HepG2 (cell line): ENCODE results near the gene PPM1H. TPM values are rescaled to one million over a fixed set of nuclear protein-coding genes. Genes with fewer than 3 reads are reported as not detected.

Experiments used
- ATAC-seq: fragments of 200-7000 bp; cut with Tn5 transposase; 3 replicates; pipeline ENCODE4 v1.9.1; 2020; ENCODE audit warnings: mild to moderate bottlenecking, moderate library complexity
- BruUV-seq: library from RNA; stranded (reverse); fragments of 400-500 nt; replicated peaks from 2 replicates; lab custom pipeline; 2021; lab: Mats Ljungman, UMichigan
- CTCF ChIA-PET: fragments of 300-600 bp; formaldehyde crosslinking; extraction: SDS; loops from one replicate; lab custom pipeline; 2021; ENCODE audit warnings: low total read pairs, inconsistent platforms, low intra/inter-chr PET ratio; lab: Yijun Ruan, JAX
- POLR2A ChIA-PET: fragments of 350-600 bp; sonication (Branson Sonifier 250); formaldehyde crosslinking; loops from one replicate; lab custom pipeline; 2020; ENCODE audit warnings: antibody characterized with exemption, inconsistent platforms; lab: Yijun Ruan, JAX
- DNase-seq: peaks from one replicate; pipeline ENCODE4 v3.0.0-alpha.2; 2015; ENCODE audit warnings: low spot score
- FAIRE-seq: peaks from 3 replicates; lab custom pipeline; 2011; peaks lifted over from hg19 to GRCh38; lab: Jason Lieb, UNC
- H2AFZ ChIP-seq: one replicate; pipeline ENCODE4 v1.6.1; 2011; ENCODE audit warnings: low read length, inconsistent platforms
- H3K27ac ChIP-seq: fragments of 300-600 bp; 3 replicates; pipeline ENCODE4 v1.8.0; 2011; ENCODE audit warnings: mixed run types, mild to moderate bottlenecking, mixed read lengths, low read length, inconsistent platforms; ENCODE audit not compliant: insufficient read depth; ENCODE audit errors: extremely low read length
- H3K27me3 ChIP-seq, 2 experiments: fragments of 200-600 bp in 1 of 2; 2 replicates in 1 of 2; 3 replicates in 1 of 2; pipeline versions ENCODE4 v1.6.0 to v1.8.0; 2011; ENCODE audit warnings: low read length in 2 of 2, mild to moderate bottlenecking in 2 of 2, moderate library complexity in 2 of 2, inconsistent platforms in 1 of 2; ENCODE audit not compliant: insufficient read depth in 2 of 2, control insufficient read depth in 1 of 2
- H3K36me3 ChIP-seq, 2 experiments: fragments of 200-600 bp in 1 of 2; replicated peaks in 1 of 2; 2 replicates in 1 of 2; 3 replicates in 1 of 2; pipeline versions ENCODE4 v1.5.1 to v1.8.0; 2011; ENCODE audit warnings: low read length in 2 of 2, inconsistent platforms in 1 of 2; ENCODE audit not compliant: insufficient read depth in 2 of 2, control insufficient read depth in 1 of 2
- H3K4me1 ChIP-seq: 2 replicates; pipeline ENCODE4 v1.5.1; 2012; ENCODE audit warnings: low read length, inconsistent platforms; ENCODE audit not compliant: insufficient read depth
- H3K4me2 ChIP-seq: 2 replicates; pipeline ENCODE4 v1.6.0; 2011; ENCODE audit warnings: low read depth, low read length, inconsistent platforms
- H3K4me3 ChIP-seq, 3 experiments: fragments of 200-600 bp in 1 of 3; sonication (generic), shearing (Covaris generic) in 1 of 3; replicated peaks in 1 of 3; 2 replicates each; pipeline ENCODE4 v1.5.1; 2011 to 2016; ENCODE audit warnings: low read length in 3 of 3, inconsistent platforms in 2 of 3, low read depth in 2 of 3, mild to moderate bottlenecking in 2 of 3, control low read depth in 1 of 3, mixed read lengths in 1 of 3; ENCODE audit not compliant: insufficient read depth in 1 of 3
- H3K79me2 ChIP-seq: one replicate; pipeline ENCODE4 v1.6.1; 2011; ENCODE audit warnings: low read length, inconsistent platforms; ENCODE audit not compliant: insufficient read depth
- H3K9ac ChIP-seq: 2 replicates; pipeline ENCODE4 v1.6.0; 2011; ENCODE audit warnings: mild to moderate bottlenecking, low read depth, low read length, inconsistent platforms; ENCODE audit not compliant: insufficient read depth
- H3K9me3 ChIP-seq: 2 replicates; pipeline ENCODE4 v1.5.1; 2012; ENCODE audit warnings: mild to moderate bottlenecking, low read length
- H4K20me1 ChIP-seq: 2 replicates; pipeline ENCODE4 v1.6.0; 2011; ENCODE audit warnings: inconsistent platforms, mild to moderate bottlenecking, low read length, moderate library complexity; ENCODE audit not compliant: insufficient read depth
- GTF2F1 ChIP-seq: fragments of 150-350 bp; IDR thresholded peaks from 2 replicates; pipeline ENCODE4 v1.6.1; 2014; ENCODE audit warnings: low read length
- HDAC6 ChIP-seq: fragments of 200-600 bp; sonication (generic); IDR thresholded peaks from 2 replicates; pipeline ENCODE4 v1.7.0; 2017; ENCODE audit warnings: mild to moderate bottlenecking, antibody characterized with exemption, low read length, low read depth
- HNF4A ChIP-seq: sonication (generic); formaldehyde crosslinking; IDR thresholded peaks from 2 replicates; pipeline ENCODE4 v1.4.0; 2020; ENCODE audit warnings: missing genetic modification reagents
- IRX3 ChIP-seq: sonication (generic); formaldehyde crosslinking; IDR thresholded peaks from 2 replicates; pipeline ENCODE4 v1.8.1; 2023; ENCODE audit warnings: mild to moderate bottlenecking, low read depth, missing genetic modification reagents, borderline replicate concordance
- MIER3 ChIP-seq: IDR thresholded peaks from 2 replicates; pipeline ENCODE4 v1.6.1; 2016; ENCODE audit warnings: missing compliant biosample characterization, borderline replicate concordance
- PRDM15 ChIP-seq: sonication (generic); formaldehyde crosslinking; IDR thresholded peaks from 2 replicates; pipeline ENCODE4 v1.4.0; 2020; ENCODE audit warnings: missing genetic modification reagents
- RFXAP ChIP-seq: sonication (generic); formaldehyde crosslinking; IDR thresholded peaks from 2 replicates; pipeline ENCODE4 v1.4.0; 2020; ENCODE audit warnings: missing genetic modification reagents, borderline replicate concordance
- SIX1 ChIP-seq: sonication (generic); formaldehyde crosslinking; IDR thresholded peaks from 2 replicates; pipeline ENCODE4 v1.4.0; 2020; ENCODE audit warnings: missing genetic modification reagents, borderline replicate concordance
- SOX5 ChIP-seq: IDR thresholded peaks from 2 replicates; pipeline ENCODE4 v1.6.1; 2016; ENCODE audit warnings: borderline replicate concordance
- TFDP1 ChIP-seq: IDR thresholded peaks from 2 replicates; pipeline ENCODE4 v1.6.1; 2016; ENCODE audit warnings: missing compliant biosample characterization, missing genetic modification reagents, borderline replicate concordance
- ZNF17 ChIP-seq: sonication (generic); formaldehyde crosslinking; IDR thresholded peaks from 2 replicates; pipeline ENCODE4 v1.5.0; 2020; ENCODE audit warnings: mild to moderate bottlenecking, missing genetic modification reagents
- ZNF253 ChIP-seq: sonication (generic); formaldehyde crosslinking; IDR thresholded peaks from 2 replicates; pipeline ENCODE4 v1.8.0; 2022; ENCODE audit warnings: mild to moderate bottlenecking, missing genetic modification reagents, borderline replicate concordance
- ZNF350 ChIP-seq: sonication (generic); formaldehyde crosslinking; IDR thresholded peaks from 2 replicates; pipeline ENCODE4 v1.4.0; 2020; ENCODE audit warnings: mild to moderate bottlenecking, low read depth, missing genetic modification reagents, borderline replicate concordance
- ZNF496 ChIP-seq: sonication (generic); formaldehyde crosslinking; IDR thresholded peaks from 2 replicates; pipeline ENCODE4 v1.8.1; 2023; ENCODE audit warnings: mild to moderate bottlenecking, moderate library complexity, missing genetic modification reagents; ENCODE audit not compliant: insufficient replicate concordance
- ZNF512B ChIP-seq: sonication (generic); formaldehyde crosslinking; IDR thresholded peaks from 2 replicates; pipeline ENCODE4 v1.5.1; 2020; ENCODE audit warnings: missing genetic modification reagents, mild to moderate bottlenecking, borderline replicate concordance
- ZNF543 ChIP-seq: sonication (generic); formaldehyde crosslinking; IDR thresholded peaks from 2 replicates; pipeline ENCODE4 v1.4.0; 2020; ENCODE audit warnings: mild to moderate bottlenecking, missing genetic modification reagents
- ZNF615 ChIP-seq: sonication (generic); formaldehyde crosslinking; IDR thresholded peaks from 2 replicates; pipeline ENCODE4 v1.5.0; 2020; ENCODE audit warnings: mild to moderate bottlenecking, missing genetic modification reagents, borderline replicate concordance
- WGBS: methylation state at CpG from one replicate; pipeline ENCODE4 v1.1.6; 2017; ENCODE audit warnings: low lambda C conversion rate; 5-methylcytosine and 5-hydroxymethylcytosine counted together
- in situ Hi-C: cut with HindIII; loops from 2 replicates; pipeline ENCODE4 v1.10.0; 2017; ENCODE audit warnings: low pct_unique_long_range_greater_than_20kb; ENCODE audit not compliant: extremely low pct_ligation_motif_present
- intact Hi-C: fragments of 100-400 bp; cut with micrococcal nuclease; formaldehyde crosslinking; loops from one replicate; pipeline ENCODE4 v1.10.0; 2022; ENCODE audit not compliant: unreplicated experiment
- polyA plus RNA-seq, 8 experiments: library from polyadenylated mRNA; depleted of rRNA in 3 of 8; stranded (reverse) in 7 of 8; unstranded in 1 of 8; fragments of >200 nt; fragmentation: Illumina TruSeq in 4 of 8; extraction: Trizol in 4 of 8; gene quantifications; 2 replicates each; pipeline versions ENCODE4 v1.2.1 to v1.2.3, GENCODE V29; 2011 to 2016; ENCODE audit warnings: low read depth in 4 of 8, missing spikeins in 1 of 8, mixed read lengths in 1 of 8; ENCODE audit not compliant: insufficient read depth in 1 of 8
- total RNA-seq, 5 experiments: library from RNA; depleted of rRNA; stranded (reverse); fragments of >200 nt; fragmentation: Illumina TruSeq; extraction: Trizol; gene quantifications; 2 replicates each; pipeline ENCODE4 v1.2.3, GENCODE V29; 2016; ENCODE audit warnings: low read depth in 1 of 5

The PPM1H gene
- total and polyA plus RNA-seq, 2 of the 13 experiments (the other 11 are each of a cell fraction or from before 2014, with no cell fraction given), result 29.1 to 38.1 TPM

GRCh38 chr12:62774794-62775193, 160.2 kb downstream of the PPM1H start:
- ChIA-PET CTCF (no interaction called here), POLR2A (no interaction called here)
- H3K9ac ChIP-seq, result no peak overlapping the region
- no peaks in the 10 kb centered on the region for H3K9me3 ChIP-seq
- in situ Hi-C loops (no loop called here), intact Hi-C loops (no loop called here)
- H3K27me3 ChIP-seq, result no peaks in the 10 kb centered on the region
- H3K79me2 ChIP-seq, result no peaks in the 10 kb centered on the region
- DNase-seq, result no peak
- TF ChIP-seq ZNF496 (CRISPR knock-in tag), result no peak
- TF ChIP-seq ZNF543 (CRISPR knock-in tag), result no peak
- no peak for TF ChIP-seq HNF4A (CRISPR knock-in tag)
- no peak for TF ChIP-seq ZNF253 (CRISPR knock-in tag)
- no peak for TF ChIP-seq SIX1 (CRISPR knock-in tag)
- no peak for TF ChIP-seq ZNF512B (CRISPR knock-in tag)
- TF ChIP-seq ZNF17, result no peak
- TF ChIP-seq SOX5 (CRISPR knock-in tag), result no peak
- no peak for TF ChIP-seq GTF2F1
- no peak for TF ChIP-seq TFDP1 (CRISPR knock-in tag)
- TF ChIP-seq IRX3 (CRISPR knock-in tag), result no peak
- TF ChIP-seq RFXAP (CRISPR knock-in tag), result no peak
- TF ChIP-seq ZNF350 (CRISPR knock-in tag), result no peak
- no peak for TF ChIP-seq PRDM15 (CRISPR knock-in tag)
- no peak for TF ChIP-seq HDAC6
- no peak for TF ChIP-seq ZNF615 (CRISPR knock-in tag)
- no peak for TF ChIP-seq MIER3 (CRISPR knock-in tag)
- H2AFZ ChIP-seq, result no peak overlapping the region
- FAIRE-seq, result no peak
- peaks cover 14% of the 10 kb centered on the region for H3K4me1 ChIP-seq
- H3K36me3 ChIP-seq, result peaks cover 6 to 24% of the 10 kb centered on the region in 2 experiments; a peak in 4 of 5 replicates
- 98% methylated on average over 8 of the region's 8 CpGs for WGBS
- no peak overlapping the region for H3K4me3 ChIP-seq
- peaks cover 3% of the 10 kb centered on the region; the same call in 1 of the 2 replicates for H4K20me1 ChIP-seq
- no peak overlapping the region for H3K27ac ChIP-seq
- no TSS peak for BruUV-seq
- H3K4me2 ChIP-seq, result no peak overlapping the region
- no peak for ATAC-seq
